ENCODE measurements around the gene DOCK2. TPM values are rescaled to one million over a fixed set of nuclear protein-coding genes. Genes with fewer than 3 reads are reported as not detected.

Gene DOCK2
- total and polyA plus RNA-seq, 9 of the 15 experiments (the other 6 are each of a cell fraction or from before 2014, with no cell fraction given) = 4.5 to 42.6 (median 20.5) TPM

- H3K79me2 ChIP-seq (ENCODE audit: control insufficient read depth, insufficient read depth, low read length) = no peaks in the 10 kb centered on the region
- WGBS (ENCODE audit: insufficient coverage, low coverage, missing lambda C conversion rate) = 9% methylated on average over 5 of the region's 5 CpGs
- POLR2A ChIA-PET = no interaction called here
- H3K4me2 ChIP-seq (ENCODE audit: insufficient read depth, low read length) = no peak overlapping the region
- intact Hi-C loops (cut with micrococcal nuclease) (no loop called here), in situ Hi-C loops (cut with MboI) (no loop called here)
- TF ChIP-seq BRD4 (IDR thresholded peaks at IDR 0.05) = no peak
- no peak overlapping the region for H3K27ac ChIP-seq (ENCODE audit: extremely low read depth, low read depth, low read length)
- no peaks in the 10 kb centered on the region for H3K9me1 ChIP-seq (ENCODE audit: control insufficient read depth, insufficient read depth, low read length)
- H2AFZ ChIP-seq (ENCODE audit: low read depth, low read length) = no peak overlapping the region
- H4K20me1 ChIP-seq (replicated peaks; ENCODE audit: control insufficient read depth, insufficient read depth, low read length) = no peaks in the 10 kb centered on the region
- H3K4me3 ChIP-seq = no peak overlapping the region
- no peaks in the 10 kb centered on the region for H3K4me1 ChIP-seq (replicated peaks in 1 of 2; ENCODE audit: control insufficient read depth in 2 of 2, insufficient read depth in 2 of 2, low read length in 2 of 2)
- DNase-seq (ENCODE audit: extremely low read depth in 1 of 4, low spot score in 3 of 4) = no peak
- no peak for ATAC-seq
- H3K36me3 ChIP-seq (ENCODE audit: control insufficient read depth, insufficient read depth, low read length) = no peaks in the 10 kb centered on the region
- no peak for FAIRE-seq
- no peaks in the 10 kb centered on the region for H3K9me3 ChIP-seq (replicated peaks; ENCODE audit: control insufficient read depth, insufficient read depth, low read depth, low read length)
- no TSS peak for BruUV-seq (replicated peaks)
- CTCF ChIA-PET (ENCODE audit: low intra/inter-chr PET ratio) = no interaction called here
- peaks cover 0 to 3% of the 10 kb centered on the region in 2 experiments; a peak in 1 of 5 replicates for H3K27me3 ChIP-seq (ENCODE audit: control insufficient read depth in 2 of 2, insufficient read depth in 2 of 2, low read length in 2 of 2)
- H3K9ac ChIP-seq (ENCODE audit: insufficient read depth in 1 of 2, low read depth in 2 of 2, low read length in 2 of 2) = no peak overlapping the region
Observed at GRCh38 chr5:169904508-169904907, 267.4 kb downstream of the DOCK2 start.

GRCh38 chr5:169905017-169905416 is 267.9 kb downstream of the DOCK2 start:
- no peak for DNase-seq (ENCODE audit: extremely low read depth in 1 of 4, low spot score in 3 of 4)
- no peak for TF ChIP-seq CHD2 (IDR thresholded peaks at IDR 0.05; ENCODE audit: low read depth, low read length)
- TF ChIP-seq SRSF3 (IDR thresholded peaks at IDR 0.05; ENCODE audit: insufficient read depth, low read length) = no peak
- TF ChIP-seq ZNF124 (CRISPR knock-in tag; IDR thresholded peaks at IDR 0.05) = no peak
- TF ChIP-seq NKRF (IDR thresholded peaks at IDR 0.05; ENCODE audit: borderline replicate concordance) = no peak
- TF ChIP-seq PRPF4 (IDR thresholded peaks at IDR 0.05; ENCODE audit: insufficient read depth, low read depth, low read length, poor library complexity, severe bottlenecking) = no peak
- TF ChIP-seq SRSF9 (IDR thresholded peaks at IDR 0.05; ENCODE audit: borderline replicate concordance, low read depth, low read length) = no peak
- no peak for TF ChIP-seq PHF20 (IDR thresholded peaks at IDR 0.05; ENCODE audit: partially characterized antibody)
- no peak for TF ChIP-seq ELF4 (CRISPR knock-in tag; IDR thresholded peaks at IDR 0.05)
- TF ChIP-seq MECOM (CRISPR knock-in tag; IDR thresholded peaks at IDR 0.05) = no peak
- no peak for TF ChIP-seq ESRRB (CRISPR knock-in tag; IDR thresholded peaks at IDR 0.05; ENCODE audit: borderline replicate concordance)
- TF ChIP-seq U2AF2 (optimal IDR thresholded peaks at IDR 0.05; ENCODE audit: low read depth, low read length) = no peak
- no peak for TF ChIP-seq MEF2A (IDR thresholded peaks at IDR 0.05; ENCODE audit: control insufficient read depth, low read depth, low read length)
- TF ChIP-seq MAFF (IDR thresholded peaks at IDR 0.05; ENCODE audit: low read length) = no peak
- TF ChIP-seq NR2C1 (IDR thresholded peaks at IDR 0.05) = no peak
- TF ChIP-seq NR2C1 (tag; IDR thresholded peaks at IDR 0.05) = no peak
- no peaks in the 10 kb centered on the region for H3K9me3 ChIP-seq (replicated peaks; ENCODE audit: control insufficient read depth, insufficient read depth, low read depth, low read length)
- H3K27ac ChIP-seq (ENCODE audit: extremely low read depth, low read depth, low read length) = no peak overlapping the region
- no peak overlapping the region for H3K4me3 ChIP-seq
- no peak for ATAC-seq
- in situ Hi-C loops (cut with MboI) = no loop called here
- no peak for FAIRE-seq
- no peak overlapping the region for H3K9ac ChIP-seq (ENCODE audit: insufficient read depth in 1 of 2, low read depth in 2 of 2, low read length in 2 of 2)
- H3K79me2 ChIP-seq (ENCODE audit: control insufficient read depth, insufficient read depth, low read length) = no peaks in the 10 kb centered on the region
- intact Hi-C loops (cut with micrococcal nuclease) = no loop called here
- H4K20me1 ChIP-seq (replicated peaks; ENCODE audit: control insufficient read depth, insufficient read depth, low read length) = no peaks in the 10 kb centered on the region
- no TSS peak for BruUV-seq (replicated peaks)
- no peak overlapping the region for H2AFZ ChIP-seq (ENCODE audit: low read depth, low read length)
- peaks cover 0 to 3% of the 10 kb centered on the region in 2 experiments; a peak in 1 of 5 replicates for H3K27me3 ChIP-seq (ENCODE audit: control insufficient read depth in 2 of 2, insufficient read depth in 2 of 2, low read length in 2 of 2)
- ChIA-PET CTCF (ENCODE audit: low intra/inter-chr PET ratio) (no interaction called here), POLR2A (no interaction called here)
- no peaks in the 10 kb centered on the region for H3K4me1 ChIP-seq (replicated peaks in 1 of 2; ENCODE audit: control insufficient read depth in 2 of 2, insufficient read depth in 2 of 2, low read length in 2 of 2)
- H3K4me2 ChIP-seq (ENCODE audit: insufficient read depth, low read length) = no peak overlapping the region
- H3K36me3 ChIP-seq (ENCODE audit: control insufficient read depth, insufficient read depth, low read length) = no peaks in the 10 kb centered on the region
- H3K9me1 ChIP-seq (ENCODE audit: control insufficient read depth, insufficient read depth, low read length) = no peaks in the 10 kb centered on the region
- 14% methylated on average over 1 of the region's 1 CpG for WGBS (ENCODE audit: insufficient coverage, low coverage, missing lambda C conversion rate)

Measured in K562 (cell line).